Liver (tissue), 9 donors: ENCODE data around the gene SPECC1. TPM values are rescaled to one million over a fixed set of nuclear protein-coding genes. Genes with fewer than 3 reads are reported as not detected.

Source experiments
- DNase-seq: peaks from one replicate; pipeline ENCODE4 v3.0.0-alpha.2; 2017; ENCODE audit warnings: low spot score
- H3K27ac ChIP-seq, 2 donors: one replicate each; pipeline ENCODE4 v1.7.0; 2013; ENCODE audit warnings: inconsistent platforms in 2 of 2, low read length in 2 of 2, control low read depth in 1 of 2, low read depth in 1 of 2, mild to moderate bottlenecking in 1 of 2
- H3K27me3 ChIP-seq, 4 donors: one replicate each; pipeline versions ENCODE4 v1.6.1 to v1.7.0; 2013; ENCODE audit warnings: low read length in 3 of 4, inconsistent platforms in 1 of 4, mild to moderate bottlenecking in 1 of 4, moderate library complexity in 1 of 4; ENCODE audit not compliant: control insufficient read depth in 4 of 4, insufficient read depth in 4 of 4
- H3K36me3 ChIP-seq, 4 donors: one replicate each; pipeline versions ENCODE4 v1.6.1 to v1.7.0; 2013; ENCODE audit warnings: low read length in 3 of 4, mild to moderate bottlenecking in 3 of 4, low read depth in 1 of 4, moderate library complexity in 1 of 4; ENCODE audit not compliant: control insufficient read depth in 4 of 4, insufficient read depth in 3 of 4
- H3K4me1 ChIP-seq, 4 donors: one replicate each; pipeline versions ENCODE4 v1.6.1 to v1.7.0; 2013; ENCODE audit warnings: low read length in 3 of 4, mild to moderate bottlenecking in 3 of 4, moderate library complexity in 1 of 4; ENCODE audit not compliant: control insufficient read depth in 4 of 4, insufficient read depth in 4 of 4
- H3K4me3 ChIP-seq, 3 donors: one replicate each; pipeline versions ENCODE4 v1.6.1 to v1.7.0; 2013; ENCODE audit warnings: low read length in 3 of 3, control low read depth in 1 of 3, low read depth in 1 of 3, mild to moderate bottlenecking in 1 of 3
- H3K9ac ChIP-seq, 2 donors: one replicate each; pipeline ENCODE4 v1.7.0; 2013; ENCODE audit warnings: low read length in 2 of 2, mild to moderate bottlenecking in 2 of 2, moderate library complexity in 2 of 2, control low read depth in 1 of 2, low read depth in 1 of 2
- H3K9me3 ChIP-seq, 4 donors: one replicate each; pipeline versions ENCODE4 v1.6.1 to v1.7.0; 2013; ENCODE audit warnings: low read length in 3 of 4; ENCODE audit not compliant: control insufficient read depth in 4 of 4
- EGR1 ChIP-seq, 2 donors: IDR thresholded peaks; 2 replicates each; pipeline ENCODE4 v1.6.1; 2016 to 2018; ENCODE audit warnings: antibody characterized with exemption in 2 of 2, low read depth in 2 of 2
- FOXA1 ChIP-seq: IDR thresholded peaks from 2 replicates; pipeline ENCODE4 v1.6.1; 2016; ENCODE audit warnings: antibody characterized with exemption
- FOXA2 ChIP-seq: IDR thresholded peaks from 2 replicates; pipeline ENCODE4 v1.6.1; 2016; ENCODE audit warnings: antibody characterized with exemption
- GABPA ChIP-seq, 2 donors: IDR thresholded peaks in 1 of 2; conservative IDR thresholded peaks in 1 of 2; 2 replicates each; pipeline ENCODE4 v1.6.1; 2016; ENCODE audit warnings: antibody characterized with exemption in 2 of 2, mild to moderate bottlenecking in 1 of 2, moderate library complexity in 1 of 2
- HNF4A ChIP-seq, 2 donors: conservative IDR thresholded peaks; 2 replicates each; pipeline ENCODE4 v1.6.1; 2016; ENCODE audit warnings: antibody characterized with exemption in 2 of 2, mild to moderate bottlenecking in 2 of 2
- HNF4G ChIP-seq: IDR thresholded peaks from 2 replicates; pipeline ENCODE4 v1.6.1; 2016; ENCODE audit warnings: antibody characterized with exemption
- JUND ChIP-seq, 2 donors: IDR thresholded peaks; 2 replicates each; pipeline ENCODE4 v1.6.1; 2016; ENCODE audit warnings: antibody characterized with exemption in 2 of 2
- NR2F2 ChIP-seq: IDR thresholded peaks from 2 replicates; pipeline ENCODE4 v1.6.1; 2016; ENCODE audit warnings: antibody characterized with exemption
- RAD21 ChIP-seq, 2 donors: IDR thresholded peaks; 2 replicates each; pipeline ENCODE4 v1.6.1; 2016; ENCODE audit warnings: antibody characterized with exemption in 2 of 2, mild to moderate bottlenecking in 2 of 2
- RXRA ChIP-seq, 2 donors: IDR thresholded peaks; 2 replicates each; pipeline ENCODE4 v1.6.1; 2017 to 2018; ENCODE audit warnings: antibody characterized with exemption in 2 of 2, mild to moderate bottlenecking in 1 of 2
- SP1 ChIP-seq: IDR thresholded peaks from 2 replicates; pipeline ENCODE4 v1.6.1; 2018; ENCODE audit warnings: antibody characterized with exemption, mild to moderate bottlenecking
- TAF1 ChIP-seq: conservative IDR thresholded peaks from 2 replicates; pipeline ENCODE4 v1.6.1; 2016; ENCODE audit warnings: antibody characterized with exemption, mild to moderate bottlenecking
- YY1 ChIP-seq: IDR thresholded peaks from 2 replicates; pipeline ENCODE4 v1.6.1; 2016; ENCODE audit warnings: antibody characterized with exemption, mild to moderate bottlenecking
- WGBS: extraction: QIAGEN DNeasy Blood & Tissue Kit; methylation state at CpG from one replicate; pipeline ENCODE4 v1.1.7; 2013; 5-methylcytosine and 5-hydroxymethylcytosine counted together
- polyA plus RNA-seq, 2 donors: library from polyadenylated mRNA; stranded (reverse) in 1 of 2; unstranded in 1 of 2; fragments of 200-250 nt in 1 of 2; fragments of >200 nt in 1 of 2; fragmentation: Nextera tagmentation in 1 of 2; extraction: Ambion mirVana in 1 of 2; gene quantifications; one replicate each; pipeline versions ENCODE4 v1.2.1 to v1.2.3, GENCODE V29; 2013 to 2015
- total RNA-seq, 2 donors: library from RNA; depleted of rRNA; stranded (reverse); fragments of >200 nt; gene quantifications; one replicate each; pipeline ENCODE4 v1.2.3, GENCODE V29; 2014
- TF ChIP-seq, protein P1 (sequence below): fragments of 150-350 bp; IDR thresholded peaks from 2 replicates; pipeline ENCODE4 v1.5.1; 2017; ENCODE audit warnings: improper control_type of control experiment, low read depth, low read length; ENCODE audit not compliant: missing input control
- TF ChIP-seq, protein P2 (sequence below): IDR thresholded peaks from 2 replicates; pipeline ENCODE4 v1.6.1; 2016; ENCODE audit warnings: antibody characterized with exemption
- TF ChIP-seq, protein P3 (sequence below): IDR thresholded peaks from 2 replicates; pipeline ENCODE4 v1.6.1; 2016; ENCODE audit warnings: antibody characterized with exemption
- TF ChIP-seq, protein P4 (sequence below): IDR thresholded peaks from 2 replicates; pipeline ENCODE4 v1.6.1; 2016; ENCODE audit warnings: antibody characterized with exemption
- donor health status: healthy.
- donor health status: healthy.
- donor health status: healthy.
- donor health status: healthy.
- donor health status: healthy.

Gene SPECC1
- total and polyA plus RNA-seq, 4 donors: 0.36 to 70.3 (median 1.8) TPM

DNA sequence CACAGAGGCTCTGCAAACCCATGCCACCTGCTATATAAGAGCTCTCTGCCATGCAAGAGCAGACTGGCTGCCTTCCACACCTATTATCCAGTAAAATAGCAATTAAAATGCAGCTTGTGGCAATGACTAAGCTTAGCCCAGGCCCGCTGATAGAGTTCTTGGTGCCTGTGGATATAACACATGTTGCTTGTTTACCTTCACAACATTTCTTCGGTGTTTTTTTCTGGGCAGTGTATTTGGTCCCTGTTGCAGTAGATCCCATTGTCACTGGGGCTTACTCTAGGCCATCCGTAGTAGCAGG is 63.5 kb downstream of the SPECC1 start (continued):
- TF ChIP-seq, protein P1, sequence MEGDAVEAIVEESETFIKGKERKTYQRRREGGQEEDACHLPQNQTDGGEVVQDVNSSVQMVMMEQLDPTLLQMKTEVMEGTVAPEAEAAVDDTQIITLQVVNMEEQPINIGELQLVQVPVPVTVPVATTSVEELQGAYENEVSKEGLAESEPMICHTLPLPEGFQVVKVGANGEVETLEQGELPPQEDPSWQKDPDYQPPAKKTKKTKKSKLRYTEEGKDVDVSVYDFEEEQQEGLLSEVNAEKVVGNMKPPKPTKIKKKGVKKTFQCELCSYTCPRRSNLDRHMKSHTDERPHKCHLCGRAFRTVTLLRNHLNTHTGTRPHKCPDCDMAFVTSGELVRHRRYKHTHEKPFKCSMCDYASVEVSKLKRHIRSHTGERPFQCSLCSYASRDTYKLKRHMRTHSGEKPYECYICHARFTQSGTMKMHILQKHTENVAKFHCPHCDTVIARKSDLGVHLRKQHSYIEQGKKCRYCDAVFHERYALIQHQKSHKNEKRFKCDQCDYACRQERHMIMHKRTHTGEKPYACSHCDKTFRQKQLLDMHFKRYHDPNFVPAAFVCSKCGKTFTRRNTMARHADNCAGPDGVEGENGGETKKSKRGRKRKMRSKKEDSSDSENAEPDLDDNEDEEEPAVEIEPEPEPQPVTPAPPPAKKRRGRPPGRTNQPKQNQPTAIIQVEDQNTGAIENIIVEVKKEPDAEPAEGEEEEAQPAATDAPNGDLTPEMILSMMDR: no peak
- TF ChIP-seq, protein P2, sequence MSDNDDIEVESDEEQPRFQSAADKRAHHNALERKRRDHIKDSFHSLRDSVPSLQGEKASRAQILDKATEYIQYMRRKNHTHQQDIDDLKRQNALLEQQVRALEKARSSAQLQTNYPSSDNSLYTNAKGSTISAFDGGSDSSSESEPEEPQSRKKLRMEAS: no peak
- TF ChIP-seq FOXA1 (no peak), TAF1 (no peak)

DNA sequence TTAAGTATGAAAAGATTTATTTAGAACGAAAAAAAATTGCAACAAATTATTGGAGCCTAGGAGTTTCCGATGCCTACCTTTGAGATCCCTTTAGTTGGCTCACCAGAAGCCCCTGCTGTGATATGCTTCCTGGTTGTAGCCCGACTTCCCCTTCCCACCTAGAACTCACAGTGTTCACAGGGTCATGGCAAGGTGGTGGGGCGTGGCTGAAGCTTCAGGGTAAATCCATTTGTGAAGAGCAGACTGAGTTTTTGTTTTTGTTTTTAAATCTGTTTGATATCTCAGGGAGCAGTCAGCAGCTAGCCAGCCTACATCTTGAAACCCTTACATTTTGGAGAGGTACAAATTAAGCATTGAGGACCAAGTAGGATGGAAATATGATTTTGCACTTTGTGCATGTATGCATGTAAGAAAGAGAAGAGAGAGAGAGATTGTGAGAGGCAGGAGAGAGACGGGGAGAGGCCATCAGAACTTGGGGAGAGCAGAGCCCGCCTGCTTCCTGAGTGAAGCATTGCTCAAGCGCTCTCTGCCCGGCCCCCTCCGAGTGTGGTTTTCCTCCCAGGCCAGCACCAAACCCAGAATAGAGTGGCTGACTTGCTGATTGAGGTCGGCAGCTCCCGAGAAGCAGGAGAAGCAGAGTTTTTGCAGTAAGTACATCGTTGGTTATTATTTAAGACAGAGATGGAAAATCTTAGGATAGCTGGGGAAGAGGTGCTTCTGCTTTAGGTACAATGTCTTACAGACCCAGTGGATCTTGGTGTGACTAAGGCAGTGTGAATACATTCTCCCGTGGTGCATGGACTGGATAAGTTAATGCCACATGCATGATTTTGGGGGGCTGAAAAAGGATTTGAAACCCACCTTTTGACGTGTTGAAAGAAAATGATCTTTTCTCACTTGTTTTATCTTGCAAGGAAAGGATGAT is 64.2 kb downstream of the SPECC1 start:
- Histone ChIP-seq H3K4me3 (no peak overlapping the region), H3K36me3 (no peaks in the 10 kb centered on the region), H3K4me1 (no peaks in the 10 kb centered on the region), H3K27me3 (no peaks in the 10 kb centered on the region), H3K9ac (no peak overlapping the region), H3K9me3 (no peaks in the 10 kb centered on the region), H3K27ac (peak overlapping the region in 1 of 2 donors; percentile 23)
- no peak for TF ChIP-seq RAD21 (IDR thresholded peaks at IDR 0.05)
- TF ChIP-seq, protein P1: no peak
- TF ChIP-seq, protein P3, sequence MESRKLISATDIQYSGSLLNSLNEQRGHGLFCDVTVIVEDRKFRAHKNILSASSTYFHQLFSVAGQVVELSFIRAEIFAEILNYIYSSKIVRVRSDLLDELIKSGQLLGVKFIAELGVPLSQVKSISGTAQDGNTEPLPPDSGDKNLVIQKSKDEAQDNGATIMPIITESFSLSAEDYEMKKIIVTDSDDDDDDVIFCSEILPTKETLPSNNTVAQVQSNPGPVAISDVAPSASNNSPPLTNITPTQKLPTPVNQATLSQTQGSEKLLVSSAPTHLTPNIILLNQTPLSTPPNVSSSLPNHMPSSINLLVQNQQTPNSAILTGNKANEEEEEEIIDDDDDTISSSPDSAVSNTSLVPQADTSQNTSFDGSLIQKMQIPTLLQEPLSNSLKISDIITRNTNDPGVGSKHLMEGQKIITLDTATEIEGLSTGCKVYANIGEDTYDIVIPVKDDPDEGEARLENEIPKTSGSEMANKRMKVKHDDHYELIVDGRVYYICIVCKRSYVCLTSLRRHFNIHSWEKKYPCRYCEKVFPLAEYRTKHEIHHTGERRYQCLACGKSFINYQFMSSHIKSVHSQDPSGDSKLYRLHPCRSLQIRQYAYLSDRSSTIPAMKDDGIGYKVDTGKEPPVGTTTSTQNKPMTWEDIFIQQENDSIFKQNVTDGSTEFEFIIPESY: no peak
- TF ChIP-seq JUND (IDR thresholded peaks at IDR 0.05): no peak
- TF ChIP-seq, protein P4, sequence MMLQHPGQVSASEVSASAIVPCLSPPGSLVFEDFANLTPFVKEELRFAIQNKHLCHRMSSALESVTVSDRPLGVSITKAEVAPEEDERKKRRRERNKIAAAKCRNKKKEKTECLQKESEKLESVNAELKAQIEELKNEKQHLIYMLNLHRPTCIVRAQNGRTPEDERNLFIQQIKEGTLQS: no peak
- no peak for TF ChIP-seq NR2F2
- TF ChIP-seq EGR1 (IDR thresholded peaks at IDR 0.05; ENCODE audit: low read depth in 2 of 2): no peak
- no peak for TF ChIP-seq SP1
- TF ChIP-seq HNF4A (conservative IDR thresholded peaks at IDR 0.05): no peak
- 40% methylated on average over 14 of the region's 14 CpGs for WGBS
- no peak for DNase-seq

DNA sequence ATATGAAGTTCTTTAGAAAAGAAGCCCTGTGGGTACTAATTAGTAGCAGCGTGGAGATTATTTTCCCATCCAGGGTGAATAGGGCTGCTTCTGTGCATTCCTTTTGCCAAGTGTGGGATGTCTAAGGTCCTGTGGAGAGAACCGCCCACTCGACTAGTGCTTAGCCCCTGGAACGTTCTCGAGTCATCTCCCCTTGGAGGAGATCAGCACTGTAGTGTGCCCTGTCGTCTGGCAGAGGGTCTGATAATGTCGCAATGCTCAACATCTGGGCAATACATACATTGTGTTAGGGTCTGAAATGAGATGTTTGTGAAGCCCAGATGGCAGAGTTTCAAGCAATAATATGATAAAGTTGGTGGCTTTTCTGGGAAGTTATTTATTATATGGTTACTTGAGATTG is 64.8 kb downstream of the SPECC1 start:
- Histone ChIP-seq H3K36me3 (no peaks in the 10 kb centered on the region), H3K27ac (no peak overlapping the region), H3K27me3 (no peaks in the 10 kb centered on the region), H3K4me3 (no peak overlapping the region), H3K4me1 (no peaks in the 10 kb centered on the region), H3K9ac (no peak overlapping the region), H3K9me3 (no peaks in the 10 kb centered on the region)
- WGBS: 57% methylated on average over 7 of the region's 7 CpGs
- no peak for DNase-seq
- TF ChIP-seq, protein P1: no peak
- TF ChIP-seq SP1 (no peak), RXRA (IDR thresholded peaks at IDR 0.05) (no peak), TAF1 (no peak), EGR1 (IDR thresholded peaks at IDR 0.05; ENCODE audit: low read depth in 2 of 2) (no peak), NR2F2 (no peak), JUND (IDR thresholded peaks at IDR 0.05) (no peak), FOXA2 (no peak), GABPA (IDR thresholded peaks at IDR 0.05 in 1 of 2, conservative IDR thresholded peaks at IDR 0.05 in 1 of 2) (no peak), FOXA1 (no peak), YY1 (no peak), HNF4G (no peak)
- TF ChIP-seq, protein P3: no peak
- TF ChIP-seq, protein P2: no peak
